Measurements from ENCODE around the gene CCDC177.
A peak's percentile ranks its signal among the peaks of the same experiment; 100 is the strongest.
"Not testable (repeated sequence)": the region's sequence is repeated elsewhere in the genome, so short reads cannot be mapped to it uniquely, and the experiment has no call there.

The CCDC177 gene

GRCh38 chr14:69599431-69599830 lies 24.8 kb upstream of the CCDC177 start:
- DNase-seq, result not testable (repeated sequence)

DNA sequence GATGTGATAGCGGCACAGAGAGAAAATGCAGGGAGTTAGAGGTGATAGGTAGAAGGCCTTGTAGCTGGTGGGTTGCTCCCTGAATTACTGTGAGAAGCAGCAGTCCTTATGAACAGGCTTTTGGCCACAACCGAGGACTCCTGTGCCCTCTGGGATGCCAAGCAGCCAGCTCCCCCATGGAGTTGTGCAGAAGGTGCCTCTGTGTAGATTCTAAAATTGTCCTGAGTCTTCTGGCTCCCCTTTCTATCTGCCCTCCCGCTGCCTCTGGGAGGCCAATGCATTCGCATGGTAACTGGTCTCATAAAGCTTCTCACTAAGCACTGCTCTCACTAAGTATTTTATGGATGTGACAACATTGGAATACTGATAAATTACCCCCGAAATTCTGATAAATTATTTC lies 20.7 kb upstream of the CCDC177 start:
- DNase-seq, result no peak

DNA sequence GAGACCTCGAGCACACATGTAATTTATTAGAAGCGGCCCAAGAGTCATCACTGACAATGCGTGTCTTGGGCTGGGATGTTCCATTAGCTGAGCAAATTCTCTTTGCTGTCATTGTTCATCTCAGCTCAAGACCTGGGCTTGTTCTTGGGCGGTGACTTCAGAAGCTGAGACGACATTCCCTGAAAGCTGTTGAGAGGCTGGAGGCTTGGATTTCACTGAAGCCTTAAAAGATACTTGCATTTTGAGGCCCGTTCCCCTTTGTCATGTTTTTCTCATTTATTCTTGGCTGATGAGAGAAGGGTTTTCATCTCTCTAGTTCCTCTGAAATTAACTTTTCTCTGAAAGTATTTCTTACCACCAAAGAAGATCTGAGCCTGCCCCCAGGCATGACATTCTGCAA lies 20.2 kb upstream of the CCDC177 start:
- no peak for DNase-seq

DNA sequence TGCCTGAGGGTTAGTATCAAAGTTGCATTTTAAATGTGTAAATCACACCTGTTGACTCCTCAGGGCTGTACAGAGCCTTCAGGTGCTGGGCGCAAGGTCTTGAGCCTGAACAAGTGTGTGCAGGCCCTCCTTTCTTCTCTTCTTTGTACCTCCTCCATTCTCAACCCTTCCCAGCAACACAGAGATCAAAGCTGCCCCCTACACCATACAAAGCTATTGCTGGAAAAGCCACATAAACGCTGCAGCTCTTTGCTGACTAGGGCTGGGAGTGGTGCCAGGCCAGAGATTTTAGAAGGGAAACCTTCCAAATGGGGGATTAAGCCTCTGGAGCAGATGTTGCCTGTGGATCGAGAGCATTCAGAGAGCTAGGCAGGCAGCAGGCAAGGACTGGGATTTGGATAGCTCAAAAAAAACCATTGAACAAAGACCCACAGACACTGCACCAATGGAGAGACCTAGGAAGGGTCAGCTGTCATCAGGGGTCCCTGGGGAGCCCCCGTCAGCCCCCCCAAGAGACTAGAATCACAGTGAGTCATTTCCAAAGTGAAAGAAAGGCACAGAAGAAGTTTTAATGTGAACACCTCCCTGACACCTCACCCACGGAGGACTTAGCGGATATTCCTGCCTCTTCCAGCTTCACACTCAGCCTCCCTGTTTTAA lies 18.5 kb upstream of the CCDC177 start:
- no peak for DNase-seq

DNA sequence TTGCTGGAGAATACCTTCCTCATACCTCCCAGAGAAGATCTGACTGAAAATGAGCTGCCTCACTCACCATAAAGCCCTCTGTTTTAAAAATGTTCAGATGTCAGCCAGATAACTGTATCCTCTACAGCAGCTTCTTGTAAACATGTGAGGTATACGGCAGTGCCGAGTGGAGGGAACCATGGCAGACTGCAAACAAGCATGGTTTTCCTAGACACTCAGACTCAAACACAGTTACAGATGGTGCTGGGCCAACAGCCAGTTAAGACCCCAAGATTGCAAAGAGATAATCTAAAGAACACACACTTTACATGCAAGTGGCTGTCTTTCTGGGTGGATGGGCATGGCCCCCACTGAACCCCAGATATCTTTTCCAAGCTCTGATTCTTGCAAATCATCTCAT lies 16.6 kb upstream of the CCDC177 start:
- no peak for DNase-seq

- DNase-seq, result no peak
These were observed 12.7 kb upstream of the CCDC177 start for GRCh38 chr14:69587389-69587788.

DNA sequence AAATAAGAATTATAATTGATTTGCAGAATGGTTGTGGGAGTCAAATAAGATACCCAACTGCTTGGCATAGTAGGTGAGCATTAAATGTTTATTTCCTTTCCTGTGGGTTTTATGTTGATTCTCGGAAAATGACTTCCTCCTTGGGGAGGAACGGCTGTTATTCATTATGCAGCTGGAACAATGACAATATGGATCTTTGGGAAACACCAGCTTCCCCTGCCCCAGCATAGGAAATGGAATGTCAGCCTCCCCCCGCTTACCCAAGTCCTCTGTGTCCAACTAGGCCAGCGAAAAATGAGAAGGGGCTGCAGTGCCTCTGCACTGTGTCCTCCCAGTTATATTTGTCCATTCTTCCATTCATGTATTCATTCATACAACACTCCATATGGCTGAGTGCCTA lies 11.7 kb upstream of the CCDC177 start:
- DNase-seq, result no peak

DNA sequence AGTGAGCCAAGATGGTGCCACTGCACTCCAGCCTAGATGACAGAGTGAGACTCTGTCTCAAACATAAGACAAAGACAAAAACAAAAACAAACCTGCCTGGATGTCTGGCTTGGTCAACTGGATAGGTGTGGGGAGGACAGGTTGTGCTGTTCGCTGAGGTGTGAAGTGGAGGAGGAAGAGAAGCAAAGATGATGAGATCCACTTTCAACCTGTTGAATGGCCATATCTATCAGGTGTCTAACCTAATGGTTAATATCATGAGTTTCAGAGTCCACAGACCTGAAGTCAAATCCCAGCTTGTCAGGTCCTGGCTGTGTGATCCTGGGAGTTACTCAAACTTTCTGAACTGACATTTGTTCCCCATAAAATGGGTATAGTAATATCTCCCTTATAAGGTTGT lies 9.7 kb upstream of the CCDC177 start:
- DNase-seq, result no peak

DNA sequence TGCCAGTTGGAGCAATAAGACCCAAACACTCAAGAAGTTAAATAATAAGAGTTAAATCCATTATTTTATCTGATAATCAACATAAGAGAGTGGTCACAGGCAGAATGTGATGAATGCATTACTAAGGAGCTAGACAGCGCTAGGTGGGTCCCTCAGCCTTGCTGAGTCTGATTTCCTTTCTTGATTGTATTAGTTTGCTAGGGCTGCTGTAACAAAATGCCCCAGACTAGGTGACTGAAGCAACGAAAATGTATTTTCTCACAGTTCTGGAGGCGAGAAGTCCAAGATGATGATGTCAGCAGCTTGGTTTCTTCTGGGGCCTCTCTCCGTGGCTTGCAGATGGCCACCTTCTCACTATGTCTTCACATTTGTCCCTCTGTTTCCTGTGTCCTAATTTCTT lies 8.2 kb upstream of the CCDC177 start:
- DNase-seq, result no peak

- no peak for DNase-seq
These were observed 7.5 kb upstream of the CCDC177 start for GRCh38 chr14:69582212-69582611.

DNA sequence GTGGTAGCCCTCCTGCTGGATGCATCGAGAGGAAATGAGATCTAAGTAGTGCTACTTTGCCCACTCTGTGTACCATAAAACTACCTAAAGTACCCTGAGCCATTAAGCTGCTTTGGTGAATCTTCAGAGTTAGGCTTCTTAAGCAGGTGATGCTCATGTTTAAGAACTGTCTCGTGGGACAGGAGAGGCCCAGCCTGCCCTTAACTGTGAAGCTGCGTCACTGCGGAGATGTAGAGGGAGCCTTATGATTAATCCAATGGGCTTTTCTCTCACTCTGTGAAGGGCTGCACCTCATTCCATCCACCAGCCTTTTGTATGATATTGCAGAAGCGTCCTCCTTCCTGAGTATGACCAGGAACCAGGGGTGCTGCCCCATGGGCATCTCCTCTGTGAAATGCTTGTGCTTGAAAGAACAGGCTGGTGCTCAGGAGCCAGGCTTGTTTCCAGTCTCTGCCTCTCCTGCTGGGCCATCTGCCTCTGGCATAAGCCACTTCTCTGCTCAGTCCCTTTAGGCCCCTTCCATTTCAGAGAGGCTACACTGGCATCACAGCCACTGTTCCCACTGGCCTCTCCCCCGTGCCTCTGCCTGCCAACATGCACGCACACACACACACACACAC lies 6.8 kb upstream of the CCDC177 start:
- DNase-seq, result no peak

- DNase-seq, result peak in 1 of 2 experiments; percentile 22
These were observed 5.4 kb upstream of the CCDC177 start for GRCh38 chr14:69580009-69580577.

DNA sequence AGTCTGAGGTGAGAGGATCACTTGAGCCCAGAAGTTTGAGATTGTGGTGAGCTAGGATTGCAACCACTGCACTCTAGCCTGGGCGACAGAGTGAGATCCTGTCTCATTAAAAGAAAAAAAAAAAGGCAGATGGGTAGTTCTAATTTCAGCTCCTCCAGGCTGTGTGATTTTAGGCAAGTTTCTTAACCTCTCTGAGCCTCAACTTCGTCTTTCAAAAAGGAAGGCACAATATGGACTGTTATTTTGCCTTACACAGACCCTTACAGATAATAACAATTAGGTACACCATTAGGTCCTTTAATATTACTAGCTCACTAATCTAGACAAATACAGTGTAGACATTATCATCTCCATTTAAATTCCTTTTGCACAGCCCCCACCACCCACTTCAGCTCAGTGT lies 4.8 kb upstream of the CCDC177 start:
- no peak for DNase-seq

DNA sequence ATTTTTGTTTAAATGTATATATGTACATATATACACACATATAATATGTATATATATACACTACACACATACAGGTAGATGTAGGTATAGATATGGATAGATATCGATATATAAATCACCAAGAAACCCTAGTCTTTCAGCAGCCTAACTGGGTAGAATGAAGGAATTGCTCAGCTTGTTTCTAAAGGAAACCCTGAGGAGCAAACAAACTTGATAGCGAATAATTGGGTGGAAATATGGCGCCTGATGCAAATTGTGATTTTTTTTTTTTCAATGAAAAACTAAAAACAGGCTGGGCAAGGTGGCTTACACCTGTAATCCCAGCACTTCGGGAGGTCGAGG lies 254 bp upstream of the CCDC177 start:
- DNase-seq, result no peak

GRCh38 chr14:69573831-69574262 lies 824 bp downstream of the CCDC177 start:
- DNase-seq, result peak in 1 of 2 experiments; percentile 28

DNA sequence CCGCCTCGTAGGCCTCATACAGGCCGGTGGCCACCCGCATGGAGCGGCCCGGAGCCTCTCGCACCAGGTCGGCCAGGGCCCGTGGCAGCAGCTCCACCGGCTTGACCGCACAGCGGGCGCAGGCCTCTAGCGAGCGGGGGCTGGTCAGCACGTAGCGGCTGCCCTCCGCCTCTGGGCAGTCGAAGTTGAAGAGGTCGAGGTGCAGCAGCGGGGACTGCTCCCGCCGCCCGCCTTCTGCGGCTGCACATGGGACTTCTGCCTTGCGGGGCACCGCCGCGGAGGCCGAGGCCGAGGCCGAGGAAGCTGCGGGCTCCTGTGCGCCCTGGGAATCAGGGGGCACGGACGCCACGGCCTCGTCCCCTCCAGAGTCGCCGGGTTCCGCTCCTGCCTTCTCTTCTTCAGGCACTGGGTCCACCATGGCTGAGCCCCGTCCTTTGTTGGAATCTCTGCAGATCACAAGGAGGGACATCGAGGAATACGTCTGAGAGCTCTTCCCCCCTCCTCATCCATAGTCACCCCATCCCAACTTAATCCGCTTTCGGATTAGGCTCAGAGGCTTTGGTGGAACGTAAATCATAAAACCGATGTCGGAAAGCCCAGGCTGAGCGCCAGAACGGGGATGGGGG lies 1.4 kb downstream of the CCDC177 start:
- DNase-seq, result peak in 1 of 2 experiments; percentile 12

DNA sequence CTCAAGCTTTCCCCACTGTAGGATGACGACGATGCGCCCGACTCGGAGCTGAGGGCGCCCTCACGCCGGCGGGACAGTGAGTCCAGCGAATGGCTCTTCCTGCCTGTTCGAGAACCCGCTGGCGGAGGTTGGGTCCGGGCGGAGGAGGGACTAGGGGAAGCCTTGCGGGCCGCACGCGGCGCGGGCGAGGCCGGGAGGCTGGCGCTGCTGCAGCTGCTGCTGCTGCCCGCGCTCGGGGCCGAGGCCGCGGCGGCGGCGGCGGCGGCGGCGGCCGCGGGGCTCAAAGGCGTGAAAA lies 1.9 kb downstream of the CCDC177 start:
- no peak for DNase-seq

DNA sequence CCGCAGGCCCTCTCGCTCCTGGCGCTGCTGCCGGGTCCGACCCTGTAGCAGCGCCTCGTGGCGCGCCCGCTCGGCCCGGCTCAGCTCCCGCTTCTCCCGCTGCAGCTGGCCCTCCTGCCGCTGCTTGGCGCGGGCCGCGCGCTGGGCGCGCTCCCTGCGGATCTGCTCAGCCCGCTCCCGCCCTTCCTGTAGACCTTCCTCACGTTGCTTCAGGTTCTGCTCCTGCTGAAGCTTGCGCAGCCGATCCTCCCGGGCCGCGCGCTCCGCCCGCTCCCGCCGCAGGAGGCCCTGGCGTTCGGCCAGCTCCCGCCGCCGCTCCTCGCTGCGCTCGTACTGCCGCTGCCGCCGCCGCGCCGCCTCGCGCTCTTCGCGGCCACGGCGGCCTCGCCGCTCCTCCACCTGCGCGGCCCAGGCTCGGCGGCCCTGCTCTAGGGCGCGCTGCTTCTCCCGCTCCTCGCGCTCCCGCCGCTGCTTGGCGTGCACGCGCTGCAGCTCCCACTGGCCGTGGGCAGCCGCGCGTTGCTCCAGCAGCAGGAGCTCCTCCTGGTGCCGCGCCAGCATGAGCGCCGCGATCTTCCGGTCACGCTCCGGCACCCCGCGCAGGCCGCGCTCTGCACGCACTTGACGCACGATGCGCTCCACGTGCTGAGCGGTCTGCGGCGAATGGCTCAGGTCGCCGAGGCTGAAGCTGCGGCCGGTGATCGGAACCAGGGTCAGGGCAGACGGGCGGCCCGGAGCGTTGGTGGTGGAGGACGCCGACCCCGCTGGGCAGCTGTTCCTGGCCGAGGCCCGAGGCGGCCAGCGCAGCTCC lies 2.4 kb downstream of the CCDC177 start:
- DNase-seq, result peak; percentile 19

- peak in 1 of 2 experiments; percentile 8 for DNase-seq
These were observed 3.1 kb downstream of the CCDC177 start for GRCh38 chr14:69571449-69572029.

DNA sequence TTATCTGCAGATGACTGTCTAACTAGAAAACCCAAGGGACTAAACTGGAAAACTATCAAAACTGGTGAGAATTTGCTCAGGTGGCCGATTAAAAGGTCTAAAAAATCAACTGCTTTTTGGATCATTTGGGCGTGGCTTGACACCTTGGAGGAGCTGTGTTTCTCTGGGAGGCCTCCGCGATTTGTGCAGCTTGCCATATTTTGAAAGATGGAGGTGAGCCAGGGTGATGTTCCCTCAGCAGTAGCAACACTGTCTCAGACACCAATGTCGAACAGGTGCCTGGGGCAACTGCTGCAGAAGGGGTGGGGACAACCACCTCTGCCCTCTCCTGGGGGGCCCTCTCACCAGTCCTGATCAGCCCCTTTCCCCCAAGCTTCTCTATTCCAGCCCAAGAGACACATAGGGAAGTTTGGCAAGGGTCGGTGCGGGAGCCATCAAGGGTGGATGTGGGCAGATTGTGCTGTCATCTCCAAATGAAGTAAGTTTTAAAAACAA lies 3.8 kb downstream of the CCDC177 start:
- no peak for DNase-seq

GRCh38 chr14:69569859-69570258 lies 4.8 kb downstream of the CCDC177 start:
- DNase-seq, result no peak

GRCh38 chr14:69567563-69567962 lies 7.1 kb downstream of the CCDC177 start:
- DNase-seq, result no peak

DNA sequence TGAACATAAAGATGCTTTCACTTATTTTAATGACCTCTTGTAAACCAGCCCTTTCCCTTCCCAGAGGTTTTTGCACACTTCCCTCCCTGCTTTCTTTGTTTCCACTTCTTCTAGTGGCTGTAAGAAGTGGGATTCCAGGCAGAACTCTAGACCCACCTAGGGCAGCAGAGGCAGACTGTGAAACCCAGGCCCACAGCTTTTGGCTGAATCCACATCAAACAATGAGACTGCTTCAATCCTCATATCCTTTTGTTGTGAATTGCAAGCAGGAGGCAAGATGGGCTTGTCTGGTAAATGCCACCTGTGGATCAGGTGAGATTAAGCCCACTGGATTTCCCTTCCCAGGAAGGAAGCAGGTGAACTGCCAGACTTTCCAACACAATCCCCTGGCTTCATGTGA lies 12.8 kb downstream of the CCDC177 start:
- no peak for DNase-seq
